Endothelial cell of umbilical vein (primary cell): ENCODE data around the gene SIGLEC7.

Experiments
- CTCF ChIP-seq, 2 donors: IDR thresholded peaks; 1 replicate in 1 of 2; 2 replicates in 1 of 2; pipeline ENCODE4 v1.5.1; 2011; ENCODE audit warnings: low read length in 2 of 2, mild to moderate bottlenecking in 2 of 2, moderate library complexity in 2 of 2, control low read depth in 1 of 2, inconsistent platforms in 1 of 2, low read depth in 1 of 2; ENCODE audit not compliant: insufficient read depth in 1 of 2; ENCODE audit errors: extremely low read depth in 1 of 2
- EZH2 ChIP-seq: IDR thresholded peaks from 2 replicates; pipeline ENCODE4 v1.6.1; 2012; ENCODE audit warnings: borderline replicate concordance, low read depth, mild to moderate bottlenecking, moderate library complexity, low read length, inconsistent platforms; ENCODE audit not compliant: severe bottlenecking
- FOS ChIP-seq: IDR thresholded peaks from 2 replicates; pipeline ENCODE4 v1.6.1; 2011; ENCODE audit warnings: mild to moderate bottlenecking, low read length, moderate library complexity, borderline replicate concordance; ENCODE audit not compliant: insufficient read depth
- JUN ChIP-seq: IDR thresholded peaks from 2 replicates; pipeline ENCODE4 v1.6.1; 2011; ENCODE audit warnings: borderline replicate concordance, low read depth; ENCODE audit not compliant: insufficient read length, insufficient read depth
- MYC ChIP-seq: IDR thresholded peaks from one replicate; pipeline ENCODE4 v1.6.1; 2011; ENCODE audit warnings: mild to moderate bottlenecking, low read depth, low read length
- POLR2A ChIP-seq: IDR thresholded peaks from 2 replicates; pipeline ENCODE4 v1.6.1; 2012; ENCODE audit warnings: low read depth, mild to moderate bottlenecking, control low read depth, low read length
- POLR2AphosphoS5 ChIP-seq: IDR thresholded peaks from 2 replicates; pipeline ENCODE4 v1.6.1; 2012; ENCODE audit warnings: low read depth, mild to moderate bottlenecking, control low read depth, low read length, moderate library complexity; ENCODE audit not compliant: insufficient read depth

- TF ChIP-seq POLR2A (no peak), CTCF (IDR thresholded peaks at IDR 0.05; ENCODE audit: extremely low read depth in 1 of 2, insufficient read depth in 1 of 2, low read depth in 1 of 2, low read length in 2 of 2) (no peak), POLR2AphosphoS5 (no peak), JUN (no peak), FOS (no peak), EZH2 (no peak), MYC (no peak)
These were observed 8.5 kb downstream of the SIGLEC7 start for GRCh38 chr19:51150627-51151026.
